Measurements from ENCODE around the gene THSD4. TPM values are rescaled to one million over a fixed set of nuclear protein-coding genes. Genes with fewer than 3 reads are reported as not detected.
"Not testable (repeated sequence)": the region's sequence is repeated elsewhere in the genome, so short reads cannot be mapped to it uniquely, and the experiment has no call there.

Gene THSD4
- total RNA-seq, 1 donor from 2014 or later: 1.4 TPM

DNA sequence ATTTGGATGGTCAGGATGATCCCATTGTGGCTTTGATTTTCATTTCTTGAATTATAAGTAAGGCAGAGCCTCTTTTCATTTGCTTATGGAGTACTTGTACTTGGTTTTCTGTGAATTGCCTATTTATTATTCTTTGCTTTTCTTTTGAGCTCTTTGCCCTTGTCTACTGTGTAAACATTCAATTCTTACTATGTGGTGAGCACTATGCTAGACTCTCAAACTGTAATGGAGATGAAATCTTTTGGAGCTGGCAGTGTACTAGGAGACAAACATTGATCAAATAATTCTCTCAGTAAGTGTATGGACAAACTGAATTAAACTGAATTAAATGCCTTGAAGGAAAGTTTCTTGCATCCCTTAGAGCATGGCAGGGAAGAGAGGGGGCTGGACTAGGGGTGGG lies 608.1 kb downstream of the THSD4 start:
- Mint-ChIP-seq H3K9me3 (no peaks in the 10 kb centered on the region), H3K4me3 (no peak overlapping the region), H3K4me1 (no peaks in the 10 kb centered on the region), H3K27me3 (ENCODE audit: low read depth) (no peaks in the 10 kb centered on the region), H3K27ac (ENCODE audit: unreplicated experiment) (no peak overlapping the region), H3K36me3 (ENCODE audit: low read depth) (no peaks in the 10 kb centered on the region)
- TF ChIP-seq, protein P1, sequence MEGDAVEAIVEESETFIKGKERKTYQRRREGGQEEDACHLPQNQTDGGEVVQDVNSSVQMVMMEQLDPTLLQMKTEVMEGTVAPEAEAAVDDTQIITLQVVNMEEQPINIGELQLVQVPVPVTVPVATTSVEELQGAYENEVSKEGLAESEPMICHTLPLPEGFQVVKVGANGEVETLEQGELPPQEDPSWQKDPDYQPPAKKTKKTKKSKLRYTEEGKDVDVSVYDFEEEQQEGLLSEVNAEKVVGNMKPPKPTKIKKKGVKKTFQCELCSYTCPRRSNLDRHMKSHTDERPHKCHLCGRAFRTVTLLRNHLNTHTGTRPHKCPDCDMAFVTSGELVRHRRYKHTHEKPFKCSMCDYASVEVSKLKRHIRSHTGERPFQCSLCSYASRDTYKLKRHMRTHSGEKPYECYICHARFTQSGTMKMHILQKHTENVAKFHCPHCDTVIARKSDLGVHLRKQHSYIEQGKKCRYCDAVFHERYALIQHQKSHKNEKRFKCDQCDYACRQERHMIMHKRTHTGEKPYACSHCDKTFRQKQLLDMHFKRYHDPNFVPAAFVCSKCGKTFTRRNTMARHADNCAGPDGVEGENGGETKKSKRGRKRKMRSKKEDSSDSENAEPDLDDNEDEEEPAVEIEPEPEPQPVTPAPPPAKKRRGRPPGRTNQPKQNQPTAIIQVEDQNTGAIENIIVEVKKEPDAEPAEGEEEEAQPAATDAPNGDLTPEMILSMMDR (conservative IDR thresholded peaks at IDR 0.05): no peak
- no peak for DNase-seq (ENCODE audit: low read depth, low spot score)

DNA sequence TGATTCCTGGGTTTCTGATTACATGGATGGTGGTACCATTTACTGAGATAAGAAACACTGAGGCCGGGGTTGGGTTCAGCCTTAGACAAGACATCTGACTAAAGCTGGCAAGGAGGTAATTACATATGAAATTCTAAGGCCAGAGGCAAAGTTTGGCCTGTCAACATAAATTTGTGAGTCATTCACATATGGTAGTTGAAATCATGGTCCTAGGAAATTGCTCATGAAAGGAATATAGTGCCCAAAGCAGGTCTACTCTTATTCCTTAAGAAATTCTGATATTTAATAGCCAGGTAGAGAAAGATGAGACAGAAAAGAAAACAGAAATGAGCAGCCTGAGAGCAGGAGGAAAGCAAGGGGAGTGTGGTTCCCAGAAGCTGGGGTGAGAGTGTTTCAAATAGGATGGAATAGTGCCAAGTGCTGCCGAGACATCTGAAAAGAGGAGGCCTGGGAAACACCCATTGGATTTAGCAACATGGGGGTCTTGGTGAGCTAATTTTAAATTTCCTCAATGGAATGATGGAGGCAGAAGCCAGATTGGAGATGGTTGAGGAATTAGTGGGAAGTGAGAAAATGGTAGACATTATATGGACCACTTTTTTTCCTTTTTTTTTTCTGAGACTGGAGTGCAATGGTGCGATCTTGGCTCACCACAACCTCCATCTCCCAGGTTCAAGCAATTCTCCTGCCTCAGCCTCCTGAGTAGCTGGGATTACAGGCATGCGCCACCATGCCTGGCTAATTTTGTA lies 610.1 kb downstream of the THSD4 start:
- H3K27ac Mint-ChIP-seq (ENCODE audit: unreplicated experiment); H3K27me3 Mint-ChIP-seq (ENCODE audit: low read depth); H3K4me1 Mint-ChIP-seq; H3K36me3 Mint-ChIP-seq (ENCODE audit: low read depth); DNase-seq (ENCODE audit: low read depth, low spot score); H3K9me3 Mint-ChIP-seq; H3K4me3 Mint-ChIP-seq: not testable (repeated sequence)

DNA sequence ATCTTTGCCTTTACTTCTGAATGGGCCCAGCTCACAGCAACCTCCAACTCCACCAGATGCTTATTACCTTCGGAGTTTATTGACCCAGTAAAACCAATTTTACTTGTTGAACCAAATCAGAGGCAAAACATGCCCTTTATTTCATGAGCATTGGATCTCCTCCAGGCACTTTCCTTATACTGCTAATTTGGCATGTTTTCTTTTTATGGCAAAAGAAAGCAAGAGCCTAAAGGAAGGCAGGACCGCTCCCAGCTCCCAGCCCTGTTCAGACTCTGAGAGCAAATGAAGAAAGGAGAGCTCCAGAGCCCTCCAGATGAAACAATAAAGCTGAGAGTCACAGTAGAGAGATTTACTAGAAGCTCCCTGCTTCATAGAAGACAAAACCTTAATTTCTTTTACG lies 613.6 kb downstream of the THSD4 start:
- TF ChIP-seq, protein P1 (conservative IDR thresholded peaks at IDR 0.05): no peak
- no peak for DNase-seq (ENCODE audit: low read depth, low spot score)
- Mint-ChIP-seq H3K27ac (ENCODE audit: unreplicated experiment) (no peak overlapping the region), H3K4me3 (no peak overlapping the region), H3K27me3 (ENCODE audit: low read depth) (no peaks in the 10 kb centered on the region), H3K9me3 (no peaks in the 10 kb centered on the region), H3K36me3 (ENCODE audit: low read depth) (no peaks in the 10 kb centered on the region), H3K4me1 (peaks cover 5% of the 10 kb centered on the region)

DNA sequence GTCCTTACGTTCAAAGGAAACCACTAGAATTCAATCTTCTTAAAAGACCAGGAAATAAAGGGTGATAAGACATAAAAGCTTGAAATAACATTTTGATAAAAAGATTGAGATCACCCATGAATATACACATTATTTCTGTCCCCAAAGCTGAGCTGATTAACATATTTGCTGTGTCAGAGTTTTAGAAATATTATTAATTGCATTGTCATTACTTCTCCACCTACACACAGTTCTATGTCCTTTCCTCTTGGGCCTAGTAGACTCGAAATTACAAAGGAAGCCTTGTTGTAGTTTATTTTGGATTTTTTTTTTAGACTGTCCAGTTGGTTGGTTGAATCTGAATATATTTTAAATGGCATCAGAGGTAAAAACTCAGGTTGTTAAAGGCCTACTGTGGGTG lies 614.0 kb downstream of the THSD4 start:
- H3K9me3 Mint-ChIP-seq: no peaks in the 10 kb centered on the region
- TF ChIP-seq, protein P1 (conservative IDR thresholded peaks at IDR 0.05): no peak

DNA sequence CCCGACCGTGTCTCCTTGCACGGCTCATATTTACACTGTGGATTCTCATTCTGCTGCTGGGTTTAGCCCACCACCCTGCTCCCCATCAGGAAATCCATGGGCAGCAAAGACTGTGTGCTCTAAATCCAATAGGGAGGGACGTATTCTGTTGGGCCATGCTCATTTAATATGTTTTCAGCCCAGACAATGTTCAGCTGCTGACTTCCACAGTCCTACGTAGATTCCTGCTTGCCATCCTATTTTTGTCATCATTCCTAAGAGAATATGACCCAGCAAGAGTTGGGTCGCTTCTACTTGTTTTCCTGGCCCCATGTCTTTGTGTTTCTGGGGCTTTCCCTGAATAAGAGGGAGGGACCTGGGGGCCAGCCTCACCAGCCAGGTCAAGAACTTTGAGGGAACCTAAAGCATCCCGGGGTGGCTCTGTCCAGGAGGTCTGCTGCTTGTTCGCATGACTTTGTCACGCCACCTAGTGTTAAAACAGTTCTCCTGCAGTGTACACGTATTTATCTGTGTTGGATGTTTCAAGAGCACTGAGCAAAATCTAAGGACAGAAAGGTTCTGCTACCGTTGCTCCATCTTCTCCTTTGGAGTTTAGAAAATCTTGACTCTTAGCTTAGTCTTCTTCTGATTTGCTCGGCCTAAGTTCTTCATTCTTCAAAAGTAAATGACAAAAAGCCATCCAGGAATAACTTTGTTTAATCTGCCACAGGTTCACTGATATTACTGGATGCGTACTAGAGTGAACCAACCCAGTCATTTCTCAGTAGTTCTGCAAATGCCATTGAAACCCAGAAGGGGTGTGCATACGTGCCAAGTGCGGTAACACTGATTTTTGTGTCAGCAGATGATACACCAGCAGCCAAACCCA lies 615.2 kb downstream of the THSD4 start:
- H3K36me3 Mint-ChIP-seq (ENCODE audit: low read depth): no peaks in the 10 kb centered on the region
- TF ChIP-seq, protein P1 (conservative IDR thresholded peaks at IDR 0.05): peak; percentile 79
- H3K4me1 Mint-ChIP-seq: peaks cover 5% of the 10 kb centered on the region
- no peaks in the 10 kb centered on the region for H3K27me3 Mint-ChIP-seq (ENCODE audit: low read depth)
- H3K9me3 Mint-ChIP-seq: no peaks in the 10 kb centered on the region
- peak; percentile 29 for DNase-seq (ENCODE audit: low read depth, low spot score)
- no peak overlapping the region for H3K4me3 Mint-ChIP-seq
- H3K27ac Mint-ChIP-seq (ENCODE audit: unreplicated experiment): no peak overlapping the region

More for the DNA sequence above, 614.0 kb downstream of the THSD4 start:
- no peak overlapping the region for H3K27ac Mint-ChIP-seq (ENCODE audit: unreplicated experiment)
- no peaks in the 10 kb centered on the region for H3K27me3 Mint-ChIP-seq (ENCODE audit: low read depth)
- H3K4me1 Mint-ChIP-seq: peaks cover 5% of the 10 kb centered on the region
- no peak overlapping the region for H3K4me3 Mint-ChIP-seq
- no peaks in the 10 kb centered on the region for H3K36me3 Mint-ChIP-seq (ENCODE audit: low read depth)
- DNase-seq (ENCODE audit: low read depth, low spot score): no peak

DNA sequence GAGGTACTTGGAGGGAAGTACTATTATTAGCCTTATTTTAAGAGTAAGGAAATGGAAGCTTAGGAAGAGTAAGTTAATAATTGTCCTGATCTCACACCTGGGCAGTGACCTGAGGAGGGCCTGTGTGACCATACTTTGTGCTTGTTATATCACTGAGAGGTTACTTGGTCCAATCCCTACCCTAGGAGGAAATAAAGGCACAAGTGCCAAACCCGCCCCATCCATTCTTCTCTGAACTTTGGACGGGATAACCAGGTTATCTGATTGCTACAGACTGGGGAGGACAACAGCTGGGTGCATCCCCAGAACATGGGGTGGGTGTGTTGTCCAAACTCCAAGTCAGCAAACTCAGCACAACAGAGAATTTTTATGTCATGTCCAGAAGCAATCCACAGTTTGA lies 617.4 kb downstream of the THSD4 start:
- Mint-ChIP-seq H3K27ac (ENCODE audit: unreplicated experiment) (no peak overlapping the region), H3K9me3 (no peaks in the 10 kb centered on the region), H3K36me3 (ENCODE audit: low read depth) (no peaks in the 10 kb centered on the region), H3K4me3 (no peak overlapping the region), H3K27me3 (ENCODE audit: low read depth) (no peaks in the 10 kb centered on the region), H3K4me1 (peaks cover 5% of the 10 kb centered on the region)
- DNase-seq (ENCODE audit: low read depth, low spot score): no peak
- TF ChIP-seq, protein P1 (conservative IDR thresholded peaks at IDR 0.05): no peak
